Stimulated activated CD8-positive, alpha-beta memory T cell treated with anti-CD3 and anti-CD28 coated beads, Interleukin-12 subunit alpha, Interleukin-12 subunit beta, amount 100 ng/mL, for 1 hour (primary cell): ENCODE results near the gene BARX1.
"Not testable (repeated sequence)": the region's sequence is repeated elsewhere in the genome, so short reads cannot be mapped to it uniquely, and the experiment has no call there.

Experiments
- DNase-seq: peaks from one replicate; pipeline ENCODE4 v3.0.0-alpha.2; 2020; ENCODE audit warnings: low read depth

Gene BARX1

GRCh38 chr9:93965830-93966577, 10.8 kb upstream of the BARX1 start:
- DNase-seq = no peak

- no peak for DNase-seq
Measured at GRCh38 chr9:93964685-93965084, 9.5 kb upstream of the BARX1 start.

- no peak for DNase-seq
Measured at GRCh38 chr9:93963969-93964368, 8.8 kb upstream of the BARX1 start.

- DNase-seq = not testable (repeated sequence)
Measured at GRCh38 chr9:93963489-93963888, 8.3 kb upstream of the BARX1 start.

- peak; percentile 73 for DNase-seq
Measured at GRCh38 chr9:93962561-93963440, 7.6 kb upstream of the BARX1 start.

GRCh38 chr9:93962017-93962416, 6.9 kb upstream of the BARX1 start:
- DNase-seq = no peak

- no peak for DNase-seq
Measured at GRCh38 chr9:93960971-93961841, 6.1 kb upstream of the BARX1 start.

- no peak for DNase-seq
Measured at GRCh38 chr9:93960221-93960970, 5.2 kb upstream of the BARX1 start.

GRCh38 chr9:93959739-93960154, 4.6 kb upstream of the BARX1 start:
- no peak for DNase-seq

- no peak for DNase-seq
Measured at GRCh38 chr9:93958819-93959682, 3.9 kb upstream of the BARX1 start.

GRCh38 chr9:93958121-93958818, 3.1 kb upstream of the BARX1 start:
- no peak for DNase-seq

GRCh38 chr9:93955981-93956784, 1.0 kb upstream of the BARX1 start:
- no peak for DNase-seq

GRCh38 chr9:93954434-93955061, 607 bp downstream of the BARX1 start:
- no peak for DNase-seq

GRCh38 chr9:93953496-93954433, 1.4 kb downstream of the BARX1 start:
- no peak for DNase-seq

GRCh38 chr9:93952784-93953495, 2.2 kb downstream of the BARX1 start:
- DNase-seq = no peak

- DNase-seq = no peak
Measured at GRCh38 chr9:93952119-93952783, 2.9 kb downstream of the BARX1 start.
